ENCODE data around the gene EFNA1. TPM values are rescaled to one million over a fixed set of nuclear protein-coding genes. Genes with fewer than 3 reads are reported as not detected.

EFNA1 gene
- total RNA-seq, 1 experiment from 2014 or later = 49.9 TPM

DNA sequence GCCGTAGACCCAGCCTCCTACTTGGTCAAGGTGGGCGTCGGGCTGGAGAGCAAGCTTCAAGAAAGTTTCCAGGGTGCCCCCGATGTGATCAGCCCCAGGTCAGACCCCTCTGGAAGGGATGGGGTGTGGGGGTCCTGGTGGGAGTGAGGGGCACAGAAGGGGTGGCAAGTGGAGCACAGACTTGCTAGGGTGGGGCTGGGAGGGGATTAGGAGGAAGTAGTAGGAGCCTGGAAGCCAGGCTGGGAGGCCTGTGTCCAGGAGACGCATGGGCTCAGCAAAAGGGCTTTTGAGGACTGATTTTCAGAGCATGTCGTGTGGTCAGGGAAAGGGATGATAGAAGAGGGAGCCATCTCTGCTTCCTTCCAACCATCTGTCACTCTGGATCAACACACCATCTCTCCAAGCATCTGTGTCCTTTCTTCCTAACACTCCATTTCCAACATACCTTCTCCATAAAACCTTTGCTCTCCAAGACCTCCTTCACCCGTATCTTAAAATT, 54.4 kb downstream of the EFNA1 start:
- H3K9ac ChIP-seq (ENCODE audit: low read length) = no peak overlapping the region
- no peak overlapping the region for H3K4me3 ChIP-seq (ENCODE audit: low read length)
- H3K9me3 ChIP-seq (ENCODE audit: low read length) = no peaks in the 10 kb centered on the region
- DNase-seq = no peak
- no TSS peak for BruUV-seq (replicated peaks)
- H3K4me2 ChIP-seq (ENCODE audit: low read length) = no peak overlapping the region
- peaks cover 8% of the 10 kb centered on the region for H3K4me1 ChIP-seq (ENCODE audit: insufficient read depth, low read length)
- no peaks in the 10 kb centered on the region for H3K27me3 ChIP-seq (ENCODE audit: low read length)
- TF ChIP-seq EZH2 (IDR thresholded peaks at IDR 0.05; ENCODE audit: low read length, unreplicated experiment) (no peak), EZH2phosphoT487 (IDR thresholded peaks at IDR 0.05; ENCODE audit: borderline replicate concordance, low read length) (no peak)
- TF ChIP-seq, protein P1, sequence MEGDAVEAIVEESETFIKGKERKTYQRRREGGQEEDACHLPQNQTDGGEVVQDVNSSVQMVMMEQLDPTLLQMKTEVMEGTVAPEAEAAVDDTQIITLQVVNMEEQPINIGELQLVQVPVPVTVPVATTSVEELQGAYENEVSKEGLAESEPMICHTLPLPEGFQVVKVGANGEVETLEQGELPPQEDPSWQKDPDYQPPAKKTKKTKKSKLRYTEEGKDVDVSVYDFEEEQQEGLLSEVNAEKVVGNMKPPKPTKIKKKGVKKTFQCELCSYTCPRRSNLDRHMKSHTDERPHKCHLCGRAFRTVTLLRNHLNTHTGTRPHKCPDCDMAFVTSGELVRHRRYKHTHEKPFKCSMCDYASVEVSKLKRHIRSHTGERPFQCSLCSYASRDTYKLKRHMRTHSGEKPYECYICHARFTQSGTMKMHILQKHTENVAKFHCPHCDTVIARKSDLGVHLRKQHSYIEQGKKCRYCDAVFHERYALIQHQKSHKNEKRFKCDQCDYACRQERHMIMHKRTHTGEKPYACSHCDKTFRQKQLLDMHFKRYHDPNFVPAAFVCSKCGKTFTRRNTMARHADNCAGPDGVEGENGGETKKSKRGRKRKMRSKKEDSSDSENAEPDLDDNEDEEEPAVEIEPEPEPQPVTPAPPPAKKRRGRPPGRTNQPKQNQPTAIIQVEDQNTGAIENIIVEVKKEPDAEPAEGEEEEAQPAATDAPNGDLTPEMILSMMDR (conservative IDR thresholded peaks at IDR 0.05; ENCODE audit: low read depth, low read length) = no peak
- H2AFZ ChIP-seq (ENCODE audit: low read length) = no peak overlapping the region
- H3K9me2 ChIP-seq (replicated peaks; ENCODE audit: low read length) = no peaks in the 10 kb centered on the region
- H3K79me2 ChIP-seq (ENCODE audit: low read length) = no peaks in the 10 kb centered on the region
- H3K36me3 ChIP-seq (ENCODE audit: low read depth, low read length) = no peaks in the 10 kb centered on the region; the same call in 1 of the 2 replicates
- H3F3A ChIP-seq (ENCODE audit: low read length, unreplicated experiment) = peaks cover 3% of the 10 kb centered on the region
- POLR2A ChIA-PET (ENCODE audit: unreplicated experiment) = no interaction called here
- intact Hi-C loops (cut with micrococcal nuclease) = no loop called here
- CTCF ChIA-PET = no interaction called here
- no peak for ATAC-seq
- H3K27ac ChIP-seq (ENCODE audit: low read length) = no peak overlapping the region
- H4K20me1 ChIP-seq (ENCODE audit: low read length) = no peaks in the 10 kb centered on the region

DNA sequence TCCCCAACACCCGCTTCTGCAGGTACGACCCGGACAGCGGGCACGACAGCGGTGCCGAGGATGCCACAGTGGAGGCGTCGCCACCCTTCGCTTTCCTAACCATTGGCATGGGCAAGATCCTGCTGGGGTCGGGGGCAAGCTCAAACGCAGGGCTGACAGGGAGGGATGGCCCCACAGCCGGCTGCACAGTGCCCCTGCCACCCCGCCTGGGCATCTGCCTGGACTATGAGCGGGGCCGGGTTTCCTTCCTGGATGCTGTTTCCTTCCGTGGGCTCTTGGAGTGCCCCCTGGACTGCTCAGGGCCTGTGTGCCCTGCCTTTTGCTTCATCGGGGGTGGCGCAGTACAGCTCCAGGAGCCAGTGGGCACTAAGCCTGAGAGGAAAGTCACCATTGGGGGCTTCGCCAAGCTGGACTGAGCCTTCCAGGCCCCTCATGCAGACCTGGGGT, 56.1 kb downstream of the EFNA1 start:
- Histone ChIP-seq H3K9me3 (ENCODE audit: low read length) (no peaks in the 10 kb centered on the region), H3K27ac (ENCODE audit: low read length) (no peak overlapping the region), H3F3A (ENCODE audit: low read length, unreplicated experiment) (peaks cover 3% of the 10 kb centered on the region), H3K36me3 (ENCODE audit: low read depth, low read length) (no peaks in the 10 kb centered on the region; the same call in 1 of the 2 replicates), H3K9ac (ENCODE audit: low read length) (no peak overlapping the region), H3K9me2 (replicated peaks; ENCODE audit: low read length) (no peaks in the 10 kb centered on the region), H3K79me2 (ENCODE audit: low read length) (no peaks in the 10 kb centered on the region), H2AFZ (ENCODE audit: low read length) (no peak overlapping the region), H3K4me3 (ENCODE audit: low read length) (no peak overlapping the region), H4K20me1 (ENCODE audit: low read length) (no peaks in the 10 kb centered on the region), H3K4me2 (ENCODE audit: low read length) (no peak overlapping the region), H3K27me3 (ENCODE audit: low read length) (no peaks in the 10 kb centered on the region), H3K4me1 (ENCODE audit: insufficient read depth, low read length) (no peaks in the 10 kb centered on the region)
- DNase-seq = no peak
- no TSS peak for BruUV-seq (replicated peaks)
- ATAC-seq = no peak
- ChIA-PET POLR2A (ENCODE audit: unreplicated experiment) (no interaction called here), CTCF (no interaction called here)
- TF ChIP-seq EZH2 (IDR thresholded peaks at IDR 0.05; ENCODE audit: low read length, unreplicated experiment) (no peak), EZH2phosphoT487 (IDR thresholded peaks at IDR 0.05; ENCODE audit: borderline replicate concordance, low read length) (no peak)
- TF ChIP-seq, protein P1 (conservative IDR thresholded peaks at IDR 0.05; ENCODE audit: low read depth, low read length) = no peak
- intact Hi-C loops (cut with micrococcal nuclease) = no loop called here

DNA sequence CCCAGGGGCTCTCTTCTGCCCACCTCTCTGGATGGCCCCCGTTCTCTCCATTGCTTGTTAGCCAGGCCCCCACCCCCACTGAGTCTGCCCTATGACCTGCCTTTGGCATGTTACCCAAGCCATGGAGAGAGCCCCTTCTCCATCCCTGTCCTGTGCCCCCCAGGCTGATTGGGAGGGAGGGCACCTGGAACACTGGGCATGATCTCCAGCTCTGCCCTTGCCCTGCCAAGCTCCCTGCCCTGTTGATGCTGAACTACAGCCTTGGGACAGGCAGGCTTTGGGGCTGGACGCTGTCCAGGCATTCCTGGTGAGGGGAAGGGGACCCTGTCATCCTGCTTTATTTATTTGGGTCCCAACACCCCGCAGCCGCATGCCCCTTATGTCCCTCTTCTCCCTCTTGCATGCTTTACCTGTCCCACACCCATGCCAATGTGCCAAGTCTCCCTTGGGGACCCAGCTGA, 56.7 kb downstream of the EFNA1 start:
- Histone ChIP-seq H3F3A (ENCODE audit: low read length, unreplicated experiment) (peaks cover 3% of the 10 kb centered on the region), H3K9me3 (ENCODE audit: low read length) (no peaks in the 10 kb centered on the region), H3K27ac (ENCODE audit: low read length) (no peak overlapping the region), H3K36me3 (ENCODE audit: low read depth, low read length) (no peaks in the 10 kb centered on the region; the same call in 1 of the 2 replicates), H3K27me3 (ENCODE audit: low read length) (no peaks in the 10 kb centered on the region), H3K4me2 (ENCODE audit: low read length) (no peak overlapping the region), H4K20me1 (ENCODE audit: low read length) (no peaks in the 10 kb centered on the region), H2AFZ (ENCODE audit: low read length) (no peak overlapping the region), H3K4me3 (ENCODE audit: low read length) (no peak overlapping the region), H3K79me2 (ENCODE audit: low read length) (no peaks in the 10 kb centered on the region), H3K9ac (ENCODE audit: low read length) (no peak overlapping the region), H3K9me2 (replicated peaks; ENCODE audit: low read length) (no peaks in the 10 kb centered on the region), H3K4me1 (ENCODE audit: insufficient read depth, low read length) (no peaks in the 10 kb centered on the region)
- ATAC-seq (no peak), DNase-seq (no peak)
- BruUV-seq (replicated peaks) = no TSS peak
- intact Hi-C loops (cut with micrococcal nuclease) = no loop called here
- CTCF ChIA-PET = no interaction called here
- POLR2A ChIA-PET (ENCODE audit: unreplicated experiment) = interaction anchor here (0.6 kb wide), 1 partner anchor 17 kb away, joined by 5 read pairs; no protein-coding TSS in a partner anchor
- TF ChIP-seq EZH2phosphoT487 (IDR thresholded peaks at IDR 0.05; ENCODE audit: borderline replicate concordance, low read length) = no peak
- TF ChIP-seq, protein P1 (conservative IDR thresholded peaks at IDR 0.05; ENCODE audit: low read depth, low read length) = no peak
- TF ChIP-seq EZH2 (IDR thresholded peaks at IDR 0.05; ENCODE audit: low read length, unreplicated experiment) = no peak

Data from PC-3 (cell line).